K562 (cell line): ENCODE data around the gene MAGI3. TPM values are rescaled to one million over a fixed set of nuclear protein-coding genes. Genes with fewer than 3 reads are reported as not detected.

Experiments
- ASH1L ChIP-seq: fragments of 450-650 bp; IDR thresholded peaks from 2 replicates; pipeline ENCODE4 v1.6.1; 2018; ENCODE audit warnings: borderline replicate concordance, mild to moderate bottlenecking, low read depth; ENCODE audit not compliant: partially characterized antibody
- CEBPB ChIP-seq: fragments of 450-650 bp; IDR thresholded peaks from 2 replicates; pipeline ENCODE4 v1.6.1; 2016; ENCODE audit warnings: missing genetic modification characterization, missing compliant biosample characterization
- ETV6 ChIP-seq, 3 experiments: fragments of 150-350 bp in 1 of 3; sonication (generic) in 1 of 3; formaldehyde crosslinking in 1 of 3; IDR thresholded peaks; 2 replicates each; pipeline versions ENCODE4 v1.6.1 to v1.8.0; 2014 to 2022; ENCODE audit warnings: borderline replicate concordance in 2 of 3, low read depth in 2 of 3, antibody characterized with exemption in 1 of 3, low read length in 1 of 3, mild to moderate bottlenecking in 1 of 3, missing genetic modification reagents in 1 of 3
- EWSR1 ChIP-seq: fragments of 450-650 bp; IDR thresholded peaks from 2 replicates; pipeline ENCODE4 v1.6.1; 2018; ENCODE audit warnings: borderline replicate concordance, mild to moderate bottlenecking, low read depth, moderate library complexity; ENCODE audit not compliant: partially characterized antibody
- FIP1L1 ChIP-seq: fragments of 200-400 bp; formaldehyde crosslinking; IDR thresholded peaks from 2 replicates; pipeline ENCODE4 v1.6.1; 2018; ENCODE audit warnings: mild to moderate bottlenecking, low read depth, low read length; ENCODE audit not compliant: poor library complexity, severe bottlenecking
- HDAC3 ChIP-seq: fragments of 450-650 bp; IDR thresholded peaks from 2 replicates; pipeline ENCODE4 v1.6.1; 2018; ENCODE audit warnings: borderline replicate concordance, mild to moderate bottlenecking, moderate library complexity; ENCODE audit not compliant: partially characterized antibody
- NELFE ChIP-seq: IDR thresholded peaks from 2 replicates; pipeline ENCODE4 v1.6.1; 2011; ENCODE audit warnings: mild to moderate bottlenecking; ENCODE audit not compliant: insufficient read depth, insufficient read length
- NFATC3 ChIP-seq: fragments of 450-650 bp; IDR thresholded peaks from 2 replicates; pipeline ENCODE4 v1.6.1; 2017; ENCODE audit warnings: mild to moderate bottlenecking
- NR2C1 ChIP-seq, 2 experiments: fragments of 450-650 bp; IDR thresholded peaks; 2 replicates each; pipeline ENCODE4 v1.6.1; 2017; ENCODE audit warnings: mild to moderate bottlenecking in 2 of 2, antibody characterized with exemption in 1 of 2, inconsistent platforms in 1 of 2, missing compliant biosample characterization in 1 of 2, missing genetic modification characterization in 1 of 2
- POLR2G ChIP-seq: fragments of 200-400 bp; formaldehyde crosslinking; IDR thresholded peaks from 2 replicates; pipeline ENCODE4 v1.6.1; 2017; ENCODE audit warnings: low read depth, mild to moderate bottlenecking, antibody characterized with exemption, low read length, moderate library complexity
- POLR3A ChIP-seq: IDR thresholded peaks from 2 replicates; pipeline ENCODE4 v1.6.1; 2011; ENCODE audit warnings: borderline replicate concordance, mild to moderate bottlenecking, moderate library complexity; ENCODE audit not compliant: insufficient read length, insufficient read depth; ENCODE audit errors: extremely low read depth
- SMC3 ChIP-seq: conservative IDR thresholded peaks from 2 replicates; pipeline ENCODE4 v1.6.1; 2011; ENCODE audit warnings: low read depth, low read length, improper control_type of control experiment; ENCODE audit not compliant: insufficient read depth
- TRIM24 ChIP-seq, 2 experiments: fragments of 450-650 bp; IDR thresholded peaks; 2 replicates each; pipeline ENCODE4 v1.6.1; 2016
- ZBTB1 ChIP-seq: sonication (generic); formaldehyde crosslinking; IDR thresholded peaks from 2 replicates; pipeline ENCODE4 v1.8.1; 2023; ENCODE audit warnings: missing genetic modification reagents, low read depth, mild to moderate bottlenecking, borderline replicate concordance
- polyA plus RNA-seq, 8 experiments: library from polyadenylated mRNA; depleted of rRNA in 4 of 8; stranded (reverse) in 5 of 8; unstranded in 3 of 8; fragments of >200 nt; fragmentation: Nextera tagmentation in 2 of 8; fragmentation: Illumina TruSeq in 1 of 8; extraction: Ambion mirVana in 2 of 8; extraction: Trizol in 1 of 8; gene quantifications; 2 replicates each; pipeline versions ENCODE4 v1.2.1 to v1.2.3, GENCODE V29; 2011 to 2014; ENCODE audit warnings: inconsistent platforms in 1 of 8, missing spikeins in 1 of 8
- total RNA-seq, 7 experiments: library from RNA; depleted of rRNA in 6 of 7; stranded (reverse); fragments of >200 nt in 6 of 7; fragmentation: Illumina TruSeq in 2 of 7; extraction: Trizol in 2 of 7; gene quantifications; 2 replicates each; pipeline versions ENCODE4 v1.2.1 to v1.2.3, GENCODE V29; 2011 to 2021; ENCODE audit warnings: low replicate concordance in 1 of 7
- TF ChIP-seq, protein P1 (sequence below): fragments of 450-650 bp; IDR thresholded peaks from 2 replicates; pipeline ENCODE4 v1.6.1; 2016; ENCODE audit warnings: antibody characterized with exemption
- TF ChIP-seq, protein P2 (sequence below): fragments of 250-450 bp; sonication (Bioruptor Pico); IDR thresholded peaks from 2 replicates; pipeline ENCODE4 v1.4.0; 2020; ENCODE audit warnings: mild to moderate bottlenecking, moderate library complexity, borderline replicate concordance
- TF ChIP-seq, protein P3 (sequence below): fragments of 450-650 bp; IDR thresholded peaks from 2 replicates; pipeline ENCODE4 v1.6.1; 2017; ENCODE audit warnings: mild to moderate bottlenecking, moderate library complexity
- TF ChIP-seq, protein P4 (sequence below): fragments of 450-650 bp; formaldehyde crosslinking; IDR thresholded peaks from 2 replicates; pipeline ENCODE4 v1.4.0; 2020; ENCODE audit warnings: mild to moderate bottlenecking

Gene MAGI3
- total and polyA plus RNA-seq, 9 of the 15 experiments (the other 6 are each of a cell fraction or from before 2014, with no cell fraction given): 1.0 to 8.6 (median 5.5) TPM

DNA sequence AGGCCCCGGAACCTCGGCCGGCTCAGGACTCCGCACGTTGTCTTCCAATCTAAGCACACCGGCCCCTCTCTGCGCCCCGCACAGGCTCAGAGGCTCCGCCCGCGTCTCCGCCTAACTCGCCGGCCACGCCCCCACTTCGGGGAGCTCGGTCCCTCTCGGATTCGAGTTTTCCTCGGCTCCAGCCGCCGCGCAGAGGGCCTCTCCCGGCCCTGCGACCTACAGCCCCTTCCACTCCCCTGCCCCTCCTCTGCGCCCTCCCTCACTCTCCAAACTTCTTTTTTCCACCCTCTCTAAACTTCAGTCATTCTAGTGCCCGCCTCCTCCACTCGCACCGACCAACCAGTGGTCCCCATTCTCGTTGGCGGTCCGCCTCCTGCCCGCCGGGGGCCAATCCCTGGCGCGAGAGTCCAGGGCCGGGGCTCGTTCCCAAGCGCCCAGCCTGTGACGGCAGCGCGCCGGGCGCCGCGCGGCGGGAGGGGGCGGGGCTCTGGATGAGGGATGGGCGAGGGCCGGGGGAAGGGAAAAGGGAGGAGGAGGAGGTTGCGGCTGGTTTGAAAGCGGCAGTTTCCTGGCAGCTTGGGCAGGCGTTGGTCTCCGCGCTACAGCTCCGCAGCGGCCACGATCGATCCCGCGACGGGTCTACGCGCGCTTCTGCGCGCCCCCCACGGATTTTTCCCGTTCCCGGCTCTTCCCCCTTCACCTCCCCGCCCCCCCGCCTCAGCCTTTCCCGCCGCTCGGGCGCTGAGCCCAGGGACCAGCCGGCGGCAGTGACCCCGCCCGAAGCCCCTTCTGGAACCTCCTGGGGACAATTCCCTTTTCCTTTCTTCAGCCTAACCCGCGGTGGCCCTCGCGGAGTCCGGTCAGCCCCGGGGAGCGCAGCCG is at the start of gene MAGI3 (continued):
- no peak for TF ChIP-seq POLR3A
- TF ChIP-seq NFATC3: no peak
- TF ChIP-seq TRIM24 (IDR thresholded peaks at IDR 0.05): no peak
- no peak for TF ChIP-seq HDAC3
- TF ChIP-seq, protein P1, sequence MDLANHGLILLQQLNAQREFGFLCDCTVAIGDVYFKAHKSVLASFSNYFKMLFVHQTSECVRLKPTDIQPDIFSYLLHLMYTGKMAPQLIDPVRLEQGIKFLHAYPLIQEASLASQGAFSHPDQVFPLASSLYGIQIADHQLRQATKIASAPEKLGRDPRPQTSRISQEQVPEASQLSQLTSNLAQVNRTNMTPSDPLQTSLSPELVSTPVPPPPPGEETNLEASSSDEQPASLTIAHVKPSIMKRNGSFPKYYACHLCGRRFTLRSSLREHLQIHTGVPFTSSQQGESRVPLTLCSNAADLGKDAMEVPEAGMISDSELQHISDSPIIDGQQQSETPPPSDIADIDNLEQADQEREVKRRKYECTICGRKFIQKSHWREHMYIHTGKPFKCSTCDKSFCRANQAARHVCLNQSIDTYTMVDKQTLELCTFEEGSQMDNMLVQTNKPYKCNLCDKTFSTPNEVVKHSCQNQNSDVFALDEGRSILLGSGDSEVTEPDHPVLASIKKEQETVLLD: no peak
- no peak for TF ChIP-seq NR2C1 (IDR thresholded peaks at IDR 0.05)
- TF ChIP-seq NR2C1 (tag; IDR thresholded peaks at IDR 0.05): no peak
- 0 out of 2 replicates have a peak, but pooled peaks have one; percentile 20 for TF ChIP-seq SMC3
- no peak for TF ChIP-seq CEBPB (tag)
- no peak for TF ChIP-seq ETV6 (IDR thresholded peaks at IDR 0.05; ENCODE audit: borderline replicate concordance in 1 of 2, low read depth in 2 of 2, low read length in 1 of 2)
- no peak for TF ChIP-seq ETV6 (CRISPR knock-in tag; IDR thresholded peaks at IDR 0.05; ENCODE audit: borderline replicate concordance)
- no peak for TF ChIP-seq NELFE
- TF ChIP-seq ZBTB1 (CRISPR knock-in tag): peak; percentile 45; the same call in 1 of the 2 replicates
- TF ChIP-seq, protein P2, sequence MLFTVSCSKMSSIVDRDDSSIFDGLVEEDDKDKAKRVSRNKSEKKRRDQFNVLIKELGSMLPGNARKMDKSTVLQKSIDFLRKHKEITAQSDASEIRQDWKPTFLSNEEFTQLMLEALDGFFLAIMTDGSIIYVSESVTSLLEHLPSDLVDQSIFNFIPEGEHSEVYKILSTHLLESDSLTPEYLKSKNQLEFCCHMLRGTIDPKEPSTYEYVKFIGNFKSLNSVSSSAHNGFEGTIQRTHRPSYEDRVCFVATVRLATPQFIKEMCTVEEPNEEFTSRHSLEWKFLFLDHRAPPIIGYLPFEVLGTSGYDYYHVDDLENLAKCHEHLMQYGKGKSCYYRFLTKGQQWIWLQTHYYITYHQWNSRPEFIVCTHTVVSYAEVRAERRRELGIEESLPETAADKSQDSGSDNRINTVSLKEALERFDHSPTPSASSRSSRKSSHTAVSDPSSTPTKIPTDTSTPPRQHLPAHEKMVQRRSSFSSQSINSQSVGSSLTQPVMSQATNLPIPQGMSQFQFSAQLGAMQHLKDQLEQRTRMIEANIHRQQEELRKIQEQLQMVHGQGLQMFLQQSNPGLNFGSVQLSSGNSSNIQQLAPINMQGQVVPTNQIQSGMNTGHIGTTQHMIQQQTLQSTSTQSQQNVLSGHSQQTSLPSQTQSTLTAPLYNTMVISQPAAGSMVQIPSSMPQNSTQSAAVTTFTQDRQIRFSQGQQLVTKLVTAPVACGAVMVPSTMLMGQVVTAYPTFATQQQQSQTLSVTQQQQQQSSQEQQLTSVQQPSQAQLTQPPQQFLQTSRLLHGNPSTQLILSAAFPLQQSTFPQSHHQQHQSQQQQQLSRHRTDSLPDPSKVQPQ (CRISPR knock-in tag): no peak
- TF ChIP-seq EWSR1: no peak
- peak; percentile 91 for TF ChIP-seq ASH1L
- TF ChIP-seq, protein P3, sequence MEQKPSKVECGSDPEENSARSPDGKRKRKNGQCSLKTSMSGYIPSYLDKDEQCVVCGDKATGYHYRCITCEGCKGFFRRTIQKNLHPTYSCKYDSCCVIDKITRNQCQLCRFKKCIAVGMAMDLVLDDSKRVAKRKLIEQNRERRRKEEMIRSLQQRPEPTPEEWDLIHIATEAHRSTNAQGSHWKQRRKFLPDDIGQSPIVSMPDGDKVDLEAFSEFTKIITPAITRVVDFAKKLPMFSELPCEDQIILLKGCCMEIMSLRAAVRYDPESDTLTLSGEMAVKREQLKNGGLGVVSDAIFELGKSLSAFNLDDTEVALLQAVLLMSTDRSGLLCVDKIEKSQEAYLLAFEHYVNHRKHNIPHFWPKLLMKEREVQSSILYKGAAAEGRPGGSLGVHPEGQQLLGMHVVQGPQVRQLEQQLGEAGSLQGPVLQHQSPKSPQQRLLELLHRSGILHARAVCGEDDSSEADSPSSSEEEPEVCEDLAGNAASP: no peak
- peak; percentile 82 for TF ChIP-seq POLR2G
- no peak for TF ChIP-seq FIP1L1
- TF ChIP-seq, protein P4, sequence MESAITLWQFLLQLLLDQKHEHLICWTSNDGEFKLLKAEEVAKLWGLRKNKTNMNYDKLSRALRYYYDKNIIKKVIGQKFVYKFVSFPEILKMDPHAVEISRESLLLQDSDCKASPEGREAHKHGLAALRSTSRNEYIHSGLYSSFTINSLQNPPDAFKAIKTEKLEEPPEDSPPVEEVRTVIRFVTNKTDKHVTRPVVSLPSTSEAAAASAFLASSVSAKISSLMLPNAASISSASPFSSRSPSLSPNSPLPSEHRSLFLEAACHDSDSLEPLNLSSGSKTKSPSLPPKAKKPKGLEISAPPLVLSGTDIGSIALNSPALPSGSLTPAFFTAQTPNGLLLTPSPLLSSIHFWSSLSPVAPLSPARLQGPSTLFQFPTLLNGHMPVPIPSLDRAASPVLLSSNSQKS (CRISPR knock-in tag): no peak
